ENCODE data around the gene XRCC5.

- TF ChIP-seq SIN3A (IDR thresholded peaks at IDR 0.05; ENCODE audit: borderline replicate concordance, insufficient read depth, low read depth, low read length), result no peak
- TF ChIP-seq CTCF (IDR thresholded peaks at IDR 0.05), result no peak
Observed at GRCh38 chr2:216161967-216162366, 52.8 kb downstream of the XRCC5 start.
